Endothelial cell of hepatic sinusoid (primary cell): ENCODE measurements around the gene OR4K5.
"Not testable (repeated sequence)": the region's sequence is repeated elsewhere in the genome, so short reads cannot be mapped to it uniquely, and the experiment has no call there.

Source experiments
- in situ Hi-C: cut with HindIII; loops from 2 replicates; pipeline ENCODE4 v1.10.0; 2017; ENCODE audit warnings: low sequenced_read_pairs

Gene OR4K5, protein sequence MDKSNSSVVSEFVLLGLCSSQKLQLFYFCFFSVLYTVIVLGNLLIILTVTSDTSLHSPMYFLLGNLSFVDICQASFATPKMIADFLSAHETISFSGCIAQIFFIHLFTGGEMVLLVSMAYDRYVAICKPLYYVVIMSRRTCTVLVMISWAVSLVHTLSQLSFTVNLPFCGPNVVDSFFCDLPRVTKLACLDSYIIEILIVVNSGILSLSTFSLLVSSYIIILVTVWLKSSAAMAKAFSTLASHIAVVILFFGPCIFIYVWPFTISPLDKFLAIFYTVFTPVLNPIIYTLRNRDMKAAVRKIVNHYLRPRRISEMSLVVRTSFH

DNA sequence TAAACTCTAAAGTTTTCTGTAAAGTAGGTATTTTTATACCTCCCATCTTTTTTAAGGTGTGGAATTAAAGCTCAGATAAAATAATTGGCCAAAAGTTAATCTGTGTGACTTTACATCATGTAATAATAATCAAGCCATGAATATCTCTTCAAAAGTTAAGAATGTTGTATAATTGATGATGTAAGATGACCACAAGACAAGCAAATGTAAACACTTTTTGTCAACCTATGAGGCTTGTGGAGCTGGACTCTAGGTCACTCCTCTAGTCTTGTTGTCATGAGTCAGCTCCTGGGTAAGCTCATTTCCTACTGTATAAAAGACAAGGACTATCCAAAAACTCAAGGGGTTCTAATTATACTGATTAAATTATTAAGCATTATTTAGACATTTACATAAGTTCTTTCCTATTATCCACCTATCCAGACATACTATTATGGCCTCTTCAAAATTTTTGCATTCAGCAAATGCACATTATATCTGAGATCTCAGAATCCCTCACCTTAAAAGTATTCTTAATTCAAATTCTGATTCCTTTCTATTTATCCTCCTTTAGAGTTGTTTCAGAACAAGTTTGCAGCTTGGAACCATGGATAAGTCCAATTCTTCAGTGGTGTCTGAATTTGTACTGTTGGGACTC, at the start of gene OR4K5:
OR4K5 (plus strand) TSS at position 587 of the 637 bp plus-strand sequence; CDS start at position 587, 0 bp downstream.
- in situ Hi-C loops = no loop called here

DNA sequence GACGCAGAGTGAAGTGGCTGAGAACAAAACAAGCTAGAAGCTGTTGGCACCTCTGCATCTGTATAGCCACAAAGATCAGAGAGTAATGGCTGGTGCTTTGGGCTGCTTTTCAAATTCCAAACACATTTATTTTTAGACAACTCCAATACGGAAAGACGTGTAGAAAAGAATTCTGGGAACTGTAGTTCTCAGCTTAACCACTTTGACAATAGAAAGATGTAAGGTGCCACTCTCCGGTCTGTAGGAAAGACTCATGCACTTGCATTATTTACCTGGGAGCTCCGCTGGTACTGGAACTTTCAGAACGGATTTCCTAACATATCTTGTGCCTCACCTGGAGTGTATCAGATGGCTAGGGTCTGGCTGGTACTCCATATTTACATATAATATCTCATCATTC, 47.2 kb upstream of the OR4K5 start:
- in situ Hi-C loops = no loop called here

GRCh38 chr14:19874842-19875241, 45.6 kb upstream of the OR4K5 start, which contains the start of gene OR4K2:
OR4K2 (plus strand) TSS chr14:19875142; CDS start chr14:19876268, 1,126 bp downstream.
- in situ Hi-C loops = no loop called here

- in situ Hi-C loops = no loop called here
Observed at GRCh38 chr14:19878029-19878642, 42.3 kb upstream of the OR4K5 start.

DNA sequence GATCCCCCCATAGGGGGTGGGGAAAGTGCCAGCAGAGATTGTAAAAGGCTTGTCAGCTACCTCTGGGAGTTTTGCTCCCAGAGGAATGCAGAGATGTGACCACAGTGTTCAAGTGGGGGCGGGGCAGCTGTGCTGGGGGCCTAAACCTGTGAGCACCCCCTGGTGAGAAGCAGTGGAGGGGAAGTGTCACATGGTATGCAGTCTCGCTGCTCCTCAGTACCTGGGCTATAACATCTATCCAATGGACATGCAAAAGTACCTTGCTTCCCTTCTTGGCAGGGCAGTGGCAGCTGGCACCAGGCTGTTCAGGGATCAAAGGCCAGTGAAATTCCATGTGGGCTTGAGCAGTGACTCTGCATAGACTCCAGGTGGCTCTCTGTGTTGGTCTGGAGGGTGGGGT, 25.1 kb upstream of the OR4K5 start:
- in situ Hi-C loops = no loop called here

GRCh38 chr14:19900999-19901398, 19.4 kb upstream of the OR4K5 start:
- in situ Hi-C loops = no loop called here

- in situ Hi-C loops = no loop called here
Observed at GRCh38 chr14:19902409-19902808, 18.0 kb upstream of the OR4K5 start.

DNA sequence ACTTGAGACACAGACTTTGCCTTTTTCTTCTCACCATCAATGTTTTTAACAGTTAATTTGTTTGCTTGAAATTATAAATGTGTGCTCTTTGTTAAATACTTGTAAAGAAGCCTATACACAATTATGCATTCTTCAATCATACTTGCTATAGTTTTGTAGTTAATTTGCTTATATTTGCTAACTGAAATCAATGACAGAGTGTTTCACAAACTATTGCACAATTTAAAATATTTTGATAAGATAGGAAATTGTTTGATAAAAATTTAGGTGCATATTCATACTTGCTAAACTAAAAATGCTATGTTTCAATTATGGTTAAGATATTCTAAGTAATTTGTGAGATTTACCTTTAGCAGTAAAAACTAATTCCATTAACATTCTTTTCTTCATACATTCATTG, 13.7 kb upstream of the OR4K5 start:
- in situ Hi-C loops = no loop called here

- in situ Hi-C loops = no loop called here
Observed at GRCh38 chr14:19911114-19911513, 9.3 kb upstream of the OR4K5 start.

- in situ Hi-C loops = no loop called here
Observed at GRCh38 chr14:19917243-19917642, 3.2 kb upstream of the OR4K5 start.

- in situ Hi-C loops = no loop called here
Observed at GRCh38 chr14:19917955-19918518, 2.4 kb upstream of the OR4K5 start.

- in situ Hi-C loops = no loop called here
Observed at GRCh38 chr14:19918553-19919264, 1.7 kb upstream of the OR4K5 start.

DNA sequence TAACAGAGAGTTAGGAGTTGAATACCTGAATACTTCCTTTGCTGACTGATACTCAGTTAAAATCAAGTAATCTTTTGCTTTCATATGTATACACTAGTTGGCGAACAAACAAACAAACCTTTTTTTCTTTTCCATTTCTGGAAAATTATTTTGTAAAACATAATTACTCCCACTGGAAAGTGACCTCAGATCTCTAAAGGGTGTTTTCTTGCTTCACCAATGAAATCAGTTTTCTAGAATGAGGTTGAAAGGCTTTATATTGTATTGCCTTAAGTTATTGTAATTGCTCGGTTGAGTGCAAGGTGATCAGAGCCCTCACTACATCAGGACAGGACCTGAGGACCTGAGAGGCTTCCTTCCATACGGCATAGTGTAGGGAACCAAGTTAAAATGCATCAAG, 10.2 kb downstream of the OR4K5 start, which contains the start of gene OR4K1:
OR4K1 (plus strand) TSS at position 301 of the 400 bp plus-strand sequence. CDS start 4,750 bp downstream, outside the sequence.
- in situ Hi-C loops = no loop called here

DNA sequence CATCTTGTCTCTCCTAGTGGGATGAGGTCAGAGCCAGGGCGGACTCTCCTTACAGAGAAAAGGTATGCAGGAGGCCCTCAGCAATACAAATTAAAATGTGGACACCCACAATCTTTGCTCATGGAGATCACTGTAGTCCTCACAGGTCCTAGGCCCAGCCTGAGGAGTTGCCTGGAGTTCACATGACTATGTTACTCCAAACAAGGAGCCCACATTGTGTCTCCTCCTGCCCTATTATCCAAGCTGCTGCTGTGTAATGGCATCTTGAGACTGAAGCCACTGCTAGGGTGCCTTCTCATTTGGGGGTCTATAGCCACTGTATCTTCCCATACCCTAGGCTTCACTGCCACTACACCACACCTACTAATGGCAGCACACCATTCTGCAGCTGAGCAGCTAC, 21.3 kb downstream of the OR4K5 start:
- in situ Hi-C loops = no loop called here

- in situ Hi-C loops = no loop called here
Observed at GRCh38 chr14:19947413-19948090, 27.1 kb downstream of the OR4K5 start.

- in situ Hi-C loops = no loop called here
Observed at GRCh38 chr14:19949218-19949617, 28.8 kb downstream of the OR4K5 start.

DNA sequence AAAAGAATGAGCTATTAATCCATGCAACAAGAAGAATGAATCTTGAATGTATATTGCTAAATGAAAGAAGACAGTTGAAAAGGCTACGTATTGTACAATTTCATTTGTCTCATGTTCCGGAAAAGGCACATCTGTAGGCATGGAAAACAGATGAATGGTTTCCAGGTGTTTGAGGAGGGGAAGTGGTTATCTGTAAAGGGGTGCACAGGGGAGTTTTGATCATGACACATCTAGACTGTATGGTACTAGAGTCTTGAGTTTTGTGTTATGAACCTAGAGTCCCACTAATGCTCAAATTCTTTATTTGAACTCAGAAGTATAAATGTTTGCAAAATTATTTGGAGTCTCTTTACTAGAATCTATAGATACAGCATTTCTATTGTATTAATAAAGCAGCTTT, 49.3 kb downstream of the OR4K5 start:
- in situ Hi-C loops = not testable (repeated sequence)
